ENCODE results near the gene UGP2. TPM values are rescaled to one million over a fixed set of nuclear protein-coding genes. Genes with fewer than 3 reads are reported as not detected.

The UGP2 gene
- total RNA-seq, 1 experiment from 2014 or later = 76.1 TPM

- BruUV-seq (replicated peaks) = no TSS peak
- ChIA-PET POLR2A (no interaction called here), CTCF (no interaction called here)
- TF ChIP-seq POLR2AphosphoS5 (IDR thresholded peaks at IDR 0.05; ENCODE audit: low read depth, low read length) = no peak
- no peak for TF ChIP-seq SIN3A (IDR thresholded peaks at IDR 0.05; ENCODE audit: borderline replicate concordance, insufficient read depth, low read depth, low read length)
- no peak for TF ChIP-seq TCF7L2 (IDR thresholded peaks at IDR 0.05; ENCODE audit: low read depth, low read length)
- TF ChIP-seq CTCF (IDR thresholded peaks at IDR 0.05) = no peak
- no peak for TF ChIP-seq REST (IDR thresholded peaks at IDR 0.05; ENCODE audit: insufficient read depth in 1 of 2, low read depth in 2 of 2, low read length in 1 of 2)
- DNase-seq (ENCODE audit: low read depth, low spot score) (no peak), ATAC-seq (no peak)
- Histone ChIP-seq H3K36me3 (ENCODE audit: control insufficient read depth, insufficient read depth, low read length) (no peaks in the 10 kb centered on the region), H3K9me3 (ENCODE audit: control insufficient read depth, insufficient read depth, low read depth, low read length) (no peaks in the 10 kb centered on the region), H3K4me1 (ENCODE audit: control insufficient read depth, insufficient read depth, low read length) (no peaks in the 10 kb centered on the region), H3K27me3 (ENCODE audit: control insufficient read depth, insufficient read depth, low read length) (no peaks in the 10 kb centered on the region), H3K27ac (ENCODE audit: low read length) (no peak overlapping the region), H3K4me3 (ENCODE audit: low read depth in 2 of 2, low read length in 2 of 2) (no peak overlapping the region)
- intact Hi-C loops (cut with micrococcal nuclease; ENCODE audit: unreplicated experiment) = no loop called here
- in situ Hi-C loops (cut with HindIII; ENCODE audit: low pct_unique_long_range_greater_than_20kb, low sequenced_read_pairs) = no loop called here
Measured at GRCh38 chr2:63817382-63817781, 24.3 kb upstream of the UGP2 start.

GRCh38 chr2:63818271-63818670 lies 23.4 kb upstream of the UGP2 start:
- in situ Hi-C loops (cut with HindIII; ENCODE audit: low pct_unique_long_range_greater_than_20kb, low sequenced_read_pairs) = no loop called here
- Histone ChIP-seq H3K27me3 (ENCODE audit: control insufficient read depth, insufficient read depth, low read length) (no peaks in the 10 kb centered on the region), H3K36me3 (ENCODE audit: control insufficient read depth, insufficient read depth, low read length) (no peaks in the 10 kb centered on the region), H3K4me3 (ENCODE audit: low read depth in 2 of 2, low read length in 2 of 2) (no peak overlapping the region), H3K9me3 (ENCODE audit: control insufficient read depth, insufficient read depth, low read depth, low read length) (no peaks in the 10 kb centered on the region), H3K4me1 (ENCODE audit: control insufficient read depth, insufficient read depth, low read length) (no peaks in the 10 kb centered on the region), H3K27ac (ENCODE audit: low read length) (no peak overlapping the region)
- POLR2A ChIA-PET = no interaction called here
- CTCF ChIA-PET = no interaction called here
- no peak for TF ChIP-seq SIN3A (IDR thresholded peaks at IDR 0.05; ENCODE audit: borderline replicate concordance, insufficient read depth, low read depth, low read length)
- TF ChIP-seq POLR2AphosphoS5 (IDR thresholded peaks at IDR 0.05; ENCODE audit: low read depth, low read length) = no peak
- no peak for TF ChIP-seq TCF7L2 (IDR thresholded peaks at IDR 0.05; ENCODE audit: low read depth, low read length)
- TF ChIP-seq REST (IDR thresholded peaks at IDR 0.05; ENCODE audit: insufficient read depth in 1 of 2, low read depth in 2 of 2, low read length in 1 of 2) = no peak
- no peak for TF ChIP-seq CTCF (IDR thresholded peaks at IDR 0.05)
- ATAC-seq (no peak), DNase-seq (ENCODE audit: low read depth, low spot score) (no peak)
- BruUV-seq (replicated peaks) = no TSS peak
- intact Hi-C loops (cut with micrococcal nuclease; ENCODE audit: unreplicated experiment) = no loop called here

Measured in Panc1 (cell line).